K562 (cell line): ENCODE results near the gene ATAD5. TPM values are rescaled to one million over a fixed set of nuclear protein-coding genes. Genes with fewer than 3 reads are reported as not detected.

Experiments used
- CSDE1 ChIP-seq, 2 experiments: fragments of 450-650 bp; IDR thresholded peaks; 2 replicates each; pipeline ENCODE4 v1.6.1; 2016; ENCODE audit warnings: mild to moderate bottlenecking in 1 of 2
- E2F3 ChIP-seq: fragments of 250-450 bp; sonication (Bioruptor Pico); IDR thresholded peaks from 2 replicates; pipeline ENCODE4 v1.4.0; 2020; ENCODE audit warnings: mild to moderate bottlenecking
- FIP1L1 ChIP-seq: fragments of 200-400 bp; formaldehyde crosslinking; IDR thresholded peaks from 2 replicates; pipeline ENCODE4 v1.6.1; 2018; ENCODE audit warnings: mild to moderate bottlenecking, low read depth, low read length; ENCODE audit not compliant: poor library complexity, severe bottlenecking
- NRF1 ChIP-seq, 2 experiments: fragments of 450-650 bp; IDR thresholded peaks in 1 of 2; conservative IDR thresholded peaks in 1 of 2; 2 replicates each; pipeline ENCODE4 v1.6.1; 2014; ENCODE audit warnings: mild to moderate bottlenecking in 2 of 2
- OTX1 ChIP-seq: fragments of 450-650 bp; formaldehyde crosslinking; IDR thresholded peaks from 2 replicates; pipeline ENCODE4 v1.4.0; 2022; ENCODE audit warnings: mild to moderate bottlenecking
- PREB ChIP-seq: sonication (generic); formaldehyde crosslinking; IDR thresholded peaks from 2 replicates; pipeline ENCODE4 v1.8.1; 2023; ENCODE audit warnings: mild to moderate bottlenecking, missing genetic modification reagents
- REST ChIP-seq, 2 experiments: fragments of 450-650 bp; formaldehyde crosslinking in 1 of 2; IDR thresholded peaks; 2 replicates each; pipeline versions ENCODE4 v1.4.0 to v1.6.1; 2014 to 2020; ENCODE audit warnings: mild to moderate bottlenecking in 2 of 2, borderline replicate concordance in 1 of 2, low read depth in 1 of 2
- SMAD2 ChIP-seq: fragments of 150-350 bp; IDR thresholded peaks from 2 replicates; pipeline ENCODE4 v1.6.1; 2014; ENCODE audit warnings: low read depth, mild to moderate bottlenecking, low read length
- YY1 ChIP-seq, 3 experiments: IDR thresholded peaks; 2 replicates each; pipeline ENCODE4 v1.6.1; 2011; ENCODE audit warnings: low read length in 2 of 3, mild to moderate bottlenecking in 2 of 3, moderate library complexity in 2 of 3, borderline replicate concordance in 1 of 3, control low read depth in 1 of 3, low read depth in 1 of 3; ENCODE audit not compliant: insufficient read depth in 3 of 3, insufficient replicate concordance in 2 of 3, control insufficient read depth in 1 of 3, insufficient read length in 1 of 3; ENCODE audit errors: extremely low read depth in 1 of 3
- ZHX1 ChIP-seq: fragments of 150-350 bp; conservative IDR thresholded peaks from 2 replicates; pipeline ENCODE4 v1.6.1; 2014; ENCODE audit warnings: low read length
- ZNF764 ChIP-seq: fragments of 250-450 bp; sonication (Bioruptor Pico); IDR thresholded peaks from 2 replicates; pipeline ENCODE4 v1.4.0; 2020; ENCODE audit warnings: low read depth, mild to moderate bottlenecking, moderate library complexity
- polyA plus RNA-seq, 8 experiments: library from polyadenylated mRNA; depleted of rRNA in 4 of 8; stranded (reverse) in 5 of 8; unstranded in 3 of 8; fragments of >200 nt; fragmentation: Nextera tagmentation in 2 of 8; fragmentation: Illumina TruSeq in 1 of 8; extraction: Ambion mirVana in 2 of 8; extraction: Trizol in 1 of 8; gene quantifications; 2 replicates each; pipeline versions ENCODE4 v1.2.1 to v1.2.3, GENCODE V29; 2011 to 2014; ENCODE audit warnings: inconsistent platforms in 1 of 8, missing spikeins in 1 of 8
- total RNA-seq, 7 experiments: library from RNA; depleted of rRNA in 6 of 7; stranded (reverse); fragments of >200 nt in 6 of 7; fragmentation: Illumina TruSeq in 2 of 7; extraction: Trizol in 2 of 7; gene quantifications; 2 replicates each; pipeline versions ENCODE4 v1.2.1 to v1.2.3, GENCODE V29; 2011 to 2021; ENCODE audit warnings: low replicate concordance in 1 of 7

Gene ATAD5
- total and polyA plus RNA-seq, 9 of the 15 experiments (the other 6 are each of a cell fraction or from before 2014, with no cell fraction given): 4.6 to 25.6 (median 19.5) TPM

DNA sequence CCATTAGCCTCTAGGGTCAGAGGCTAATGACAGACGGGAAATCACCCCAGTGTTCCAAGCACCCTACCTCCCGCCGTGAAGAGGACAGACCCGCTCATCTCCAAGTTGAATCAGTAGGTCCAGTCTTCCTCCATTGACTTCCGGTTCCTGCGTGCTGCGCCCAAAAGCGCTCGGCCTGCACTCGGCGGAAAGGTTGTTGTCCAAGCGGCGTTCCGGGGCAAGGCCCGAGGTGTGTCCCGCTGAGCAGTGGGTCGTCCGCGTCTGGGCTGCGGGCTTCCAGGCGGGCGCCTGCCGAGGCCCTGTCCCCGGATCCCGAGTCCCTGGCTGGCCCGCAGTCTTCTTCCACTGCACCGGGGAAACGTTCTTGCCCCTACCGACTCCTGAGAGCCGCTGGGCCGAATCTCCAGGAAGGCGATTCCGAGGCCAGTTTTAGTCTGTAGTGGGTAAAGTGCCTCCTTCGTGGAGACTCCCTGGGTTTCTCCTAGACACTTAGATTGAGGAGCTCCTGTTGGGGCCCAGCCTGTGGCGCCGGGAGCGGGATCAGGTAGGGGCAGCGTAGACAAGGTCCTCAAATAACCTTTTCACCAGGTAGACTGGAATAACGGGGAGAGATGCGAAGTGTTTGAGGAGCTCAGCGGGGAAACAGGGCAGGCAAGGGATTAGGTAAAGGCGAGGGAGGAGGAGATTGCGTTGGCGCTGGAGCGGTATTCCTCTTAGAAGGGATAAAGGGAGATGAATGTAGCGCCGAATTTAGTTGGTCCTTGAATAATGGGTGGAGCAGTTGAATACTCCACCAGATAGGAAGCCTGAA, 74.5 kb downstream of the ATAD5 start, which contains the start of gene TEFM (continued):
- TF ChIP-seq REST (IDR thresholded peaks at IDR 0.05; ENCODE audit: borderline replicate concordance): no peak
- TF ChIP-seq REST (CRISPR knock-in tag; IDR thresholded peaks at IDR 0.05; ENCODE audit: low read depth): peak; percentile 28; the same call in 1 of the 2 replicates
- 0 out of 2 replicates have a peak, but pooled peaks have one; percentile 47 for TF ChIP-seq E2F3
- peak in 1 of 2 experiments; percentile 27; a peak in 1 of 4 replicates for TF ChIP-seq NRF1 (conservative IDR thresholded peaks at IDR 0.05 in 1 of 2, IDR thresholded peaks at IDR 0.05 in 1 of 2)
- peak; percentile 35; the same call in 1 of the 2 replicates for TF ChIP-seq ZHX1
- no peak for TF ChIP-seq ZNF764
- peak; percentile 80; the same call in 1 of the 2 replicates for TF ChIP-seq OTX1
- 0 out of 4 replicates have a peak, but pooled peaks of 1 of the 2 experiments have one; percentile 17 for TF ChIP-seq CSDE1 (IDR thresholded peaks at IDR 0.05)
- peak; percentile 64 for TF ChIP-seq FIP1L1
- 0 out of 2 replicates have a peak, but pooled peaks have one; percentile 23 for TF ChIP-seq PREB (CRISPR knock-in tag)
- TF ChIP-seq SMAD2: no peak
- TF ChIP-seq YY1 (IDR thresholded peaks at IDR 0.05; ENCODE audit: borderline replicate concordance in 1 of 3, control insufficient read depth in 1 of 3, extremely low read depth in 1 of 3, insufficient read depth in 3 of 3, insufficient read length in 1 of 3, insufficient replicate concordance in 2 of 3, low read depth in 1 of 3, low read length in 2 of 3): peak in 2 of 3 experiments; percentile 85 to 90
